HG03342 (cell line): ENCODE measurements around the gene SIRT5.

Source experiments
- ATAC-seq: cut with Tn5 transposase; IDR thresholded peaks from one replicate; pipeline ENCODE4 v1.9.1; 2021; ENCODE audit warnings: mild to moderate bottlenecking, moderate library complexity; ENCODE audit not compliant: unreplicated experiment

The SIRT5 gene

GRCh38 chr6:13574571-13575376 is at the start of gene SIRT5:
TSS of gene SIRT5 (plus strand) at chr6:13574601. CDS start at chr6:13584111, 9,510 bp downstream.
- peak; percentile 66 for ATAC-seq

GRCh38 chr6:13524801-13525508 is 49.4 kb upstream of the SIRT5 start:
- no peak for ATAC-seq

- ATAC-seq = no peak
Measured at GRCh38 chr6:13526357-13526726, 48.1 kb upstream of the SIRT5 start.

- ATAC-seq = peak; percentile 73
Measured at GRCh38 chr6:13526727-13527670, 47.4 kb upstream of the SIRT5 start.

- ATAC-seq = no peak
Measured at GRCh38 chr6:13527671-13528056, 46.7 kb upstream of the SIRT5 start.

- ATAC-seq = no peak
Measured at GRCh38 chr6:13528232-13528631, 46.2 kb upstream of the SIRT5 start.

GRCh38 chr6:13528777-13529343 is 45.5 kb upstream of the SIRT5 start:
- ATAC-seq = no peak

GRCh38 chr6:13531956-13532355 is 42.4 kb upstream of the SIRT5 start:
- no peak for ATAC-seq

- no peak for ATAC-seq
Measured at GRCh38 chr6:13534536-13534935, 39.9 kb upstream of the SIRT5 start.

- no peak for ATAC-seq
Measured at GRCh38 chr6:13535306-13535705, 39.1 kb upstream of the SIRT5 start.

- no peak for ATAC-seq
Measured at GRCh38 chr6:13536796-13537526, 37.4 kb upstream of the SIRT5 start.

- no peak for ATAC-seq
Measured at GRCh38 chr6:13537527-13537897, 36.9 kb upstream of the SIRT5 start.

- ATAC-seq = no peak
Measured at GRCh38 chr6:13538084-13538483, 36.3 kb upstream of the SIRT5 start.

- no peak for ATAC-seq
Measured at GRCh38 chr6:13538600-13538999, 35.8 kb upstream of the SIRT5 start.

GRCh38 chr6:13539572-13539971 is 34.8 kb upstream of the SIRT5 start:
- no peak for ATAC-seq

- ATAC-seq = no peak
Measured at GRCh38 chr6:13541496-13541895, 32.9 kb upstream of the SIRT5 start.

GRCh38 chr6:13544454-13545186 is 29.8 kb upstream of the SIRT5 start:
- no peak for ATAC-seq

- no peak for ATAC-seq
Measured at GRCh38 chr6:13545885-13546284, 28.5 kb upstream of the SIRT5 start.

- no peak for ATAC-seq
Measured at GRCh38 chr6:13548500-13549210, 25.7 kb upstream of the SIRT5 start.
